Stimulated activated CD4-positive, alpha-beta T cell treated with anti-CD3 and anti-CD28 coated beads, Interleukin-15, amount 100 ng/mL, for 24 hours (primary cell): ENCODE measurements around the gene THEMIS2.
"Not testable (repeated sequence)": the region's sequence is repeated elsewhere in the genome, so short reads cannot be mapped to it uniquely, and the experiment has no call there.

Experiments used
- DNase-seq: peaks from one replicate; pipeline ENCODE4 v3.0.0-alpha.2; 2020

THEMIS2 gene

GRCh38 chr1:27872059-27872801, at the start of gene THEMIS2:
TSS of gene THEMIS2 (plus strand) at chr1:27872544. CDS start at chr1:27872572, 28 bp downstream.
- DNase-seq = peak; percentile 89

- no peak for DNase-seq
Observed at GRCh38 chr1:27823784-27824183, 48.6 kb upstream of the THEMIS2 start.

DNA sequence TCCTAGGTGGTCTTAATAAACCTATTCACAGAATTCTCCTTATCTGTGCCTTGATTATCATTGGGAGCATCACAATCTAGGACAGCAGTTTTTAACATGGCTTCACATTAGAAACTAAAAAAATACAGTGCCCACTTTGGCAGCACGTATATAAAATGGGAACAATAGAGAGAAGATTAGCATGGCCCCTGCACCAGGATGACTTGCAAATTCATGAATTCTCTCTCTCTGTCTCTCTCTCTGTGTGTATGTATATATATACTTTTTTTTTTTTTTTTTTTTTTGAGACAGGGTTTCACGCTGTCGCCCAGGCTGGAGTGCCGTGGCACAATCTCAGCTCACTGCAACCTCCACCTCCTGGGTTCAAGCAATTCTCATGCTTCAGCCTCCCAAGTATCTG, 47.9 kb upstream of the THEMIS2 start:
- no peak for DNase-seq

DNA sequence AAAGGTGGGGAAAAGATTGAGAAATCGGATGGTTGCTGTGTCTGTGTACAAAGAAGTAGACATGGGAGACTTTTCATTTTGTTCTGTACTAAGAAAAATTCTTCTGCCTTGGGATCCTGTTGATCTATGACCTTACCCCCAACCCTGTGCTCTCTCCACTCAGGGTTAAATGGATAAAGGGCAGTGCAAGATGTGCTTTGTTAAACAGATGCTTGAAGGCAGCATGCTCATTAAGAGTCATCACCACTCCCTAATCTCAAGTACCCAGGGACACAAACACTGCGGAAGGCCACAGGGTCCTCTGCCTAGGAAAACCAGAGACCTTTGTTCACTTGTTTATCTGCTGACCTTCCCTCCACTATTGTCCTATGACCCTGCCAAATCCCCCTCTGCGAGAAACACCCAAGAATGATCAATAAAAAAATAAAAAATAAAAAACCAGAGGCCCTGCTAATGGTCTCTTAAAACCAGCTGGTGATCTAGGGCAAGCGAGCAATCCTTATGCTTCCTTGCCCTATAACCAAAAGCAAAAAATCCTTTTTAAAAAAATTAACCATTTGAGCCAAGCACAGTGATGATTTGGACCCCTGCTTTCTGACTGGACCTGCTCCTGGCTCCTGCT, 42.9 kb upstream of the THEMIS2 start:
- DNase-seq = not testable (repeated sequence)

- DNase-seq = peak; percentile 95
Observed at GRCh38 chr1:27830621-27831440, 41.5 kb upstream of the THEMIS2 start, which contains the start of gene PPP1R8. TSS of gene PPP1R8 (plus strand) at chr1:27830782. CDS start at chr1:27830836, 54 bp downstream.

- DNase-seq = no peak
Observed at GRCh38 chr1:27831568-27832410, 40.6 kb upstream of the THEMIS2 start.

DNA sequence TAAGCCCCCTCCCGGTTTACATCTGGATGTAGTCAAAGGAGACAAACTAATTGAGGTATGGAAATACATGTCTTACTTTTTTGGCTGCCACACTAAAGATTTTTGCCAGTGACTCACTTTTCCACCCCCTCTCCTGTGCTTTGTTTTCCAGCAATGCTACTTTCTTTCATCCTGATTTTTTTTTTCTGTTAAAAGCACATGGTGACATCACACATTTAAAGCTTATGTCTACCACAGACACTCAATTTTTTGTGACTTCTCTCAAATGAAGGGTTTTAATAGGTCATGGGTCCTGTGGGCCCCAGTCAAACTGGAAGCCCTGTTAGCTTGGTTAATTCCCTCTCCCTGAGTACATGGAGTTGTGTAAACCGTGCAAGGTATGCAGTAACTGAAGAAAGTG, 39.6 kb upstream of the THEMIS2 start:
- DNase-seq = no peak

- DNase-seq = no peak
Observed at GRCh38 chr1:27833470-27833869, 38.9 kb upstream of the THEMIS2 start.

GRCh38 chr1:27835046-27835445, 37.3 kb upstream of the THEMIS2 start:
- no peak for DNase-seq

GRCh38 chr1:27835501-27835900, 36.8 kb upstream of the THEMIS2 start:
- no peak for DNase-seq

- DNase-seq = no peak
Observed at GRCh38 chr1:27849951-27850350, 22.4 kb upstream of the THEMIS2 start.

- DNase-seq = no peak
Observed at GRCh38 chr1:27855085-27855484, 17.3 kb upstream of the THEMIS2 start.

DNA sequence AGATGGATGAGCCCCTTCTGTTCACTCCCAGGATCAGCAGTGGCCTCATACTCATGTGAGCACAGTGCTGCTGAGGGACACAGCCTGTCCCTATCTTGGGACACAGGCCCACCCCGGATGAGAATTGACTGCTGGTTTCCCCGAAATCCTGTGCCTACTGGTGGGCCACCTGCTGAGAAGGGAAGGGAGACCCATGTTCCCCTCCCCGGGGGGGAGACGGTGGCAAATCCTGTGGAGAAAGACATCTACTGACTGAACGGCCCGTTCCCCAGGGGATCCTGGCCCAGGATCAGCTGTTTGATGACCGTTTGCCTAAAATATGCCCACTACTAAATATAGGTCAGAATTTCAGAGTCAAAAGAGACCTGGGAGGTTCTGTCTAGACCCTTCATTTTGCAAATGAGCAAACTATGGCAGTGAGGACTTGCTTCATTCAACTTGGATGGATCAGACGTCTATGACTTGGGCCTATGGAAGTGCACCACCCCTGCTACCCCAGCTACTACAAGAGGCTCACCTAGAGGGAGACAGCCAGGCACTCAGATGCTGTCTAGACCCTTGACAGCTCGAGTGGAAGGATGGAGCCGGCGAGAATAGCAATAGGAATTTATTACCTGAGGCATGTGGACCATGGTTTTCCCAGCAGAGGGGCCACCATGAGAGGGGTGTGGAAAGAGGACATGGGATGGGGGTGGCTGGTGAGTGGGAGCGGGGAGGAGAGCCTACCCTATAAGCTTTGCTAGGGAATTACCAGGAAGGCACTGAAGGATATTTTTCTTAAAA, 15.6 kb upstream of the THEMIS2 start:
- DNase-seq = no peak

DNA sequence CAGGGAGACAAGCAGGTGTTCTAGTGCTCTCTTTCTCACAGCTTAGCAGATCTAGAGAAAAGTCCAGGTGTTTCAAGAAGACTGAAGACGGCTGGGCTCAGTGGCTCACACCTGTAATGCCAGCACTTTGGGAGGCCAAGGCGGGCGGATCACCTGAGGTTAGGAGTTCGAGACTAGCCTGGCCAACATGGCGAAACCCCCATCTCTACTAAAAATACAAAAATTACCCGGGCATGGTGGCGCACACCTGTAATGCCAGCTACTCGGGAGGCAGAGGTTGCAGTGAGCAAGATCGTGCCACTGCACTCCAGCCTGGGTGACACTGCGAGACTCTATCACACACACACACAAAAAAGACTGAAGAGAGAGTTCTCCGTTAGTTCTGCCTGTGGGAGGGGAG, 14.8 kb upstream of the THEMIS2 start:
- DNase-seq = not testable (repeated sequence)

- peak; percentile 86 for DNase-seq
Observed at GRCh38 chr1:27858072-27858948, 14.0 kb upstream of the THEMIS2 start.

DNA sequence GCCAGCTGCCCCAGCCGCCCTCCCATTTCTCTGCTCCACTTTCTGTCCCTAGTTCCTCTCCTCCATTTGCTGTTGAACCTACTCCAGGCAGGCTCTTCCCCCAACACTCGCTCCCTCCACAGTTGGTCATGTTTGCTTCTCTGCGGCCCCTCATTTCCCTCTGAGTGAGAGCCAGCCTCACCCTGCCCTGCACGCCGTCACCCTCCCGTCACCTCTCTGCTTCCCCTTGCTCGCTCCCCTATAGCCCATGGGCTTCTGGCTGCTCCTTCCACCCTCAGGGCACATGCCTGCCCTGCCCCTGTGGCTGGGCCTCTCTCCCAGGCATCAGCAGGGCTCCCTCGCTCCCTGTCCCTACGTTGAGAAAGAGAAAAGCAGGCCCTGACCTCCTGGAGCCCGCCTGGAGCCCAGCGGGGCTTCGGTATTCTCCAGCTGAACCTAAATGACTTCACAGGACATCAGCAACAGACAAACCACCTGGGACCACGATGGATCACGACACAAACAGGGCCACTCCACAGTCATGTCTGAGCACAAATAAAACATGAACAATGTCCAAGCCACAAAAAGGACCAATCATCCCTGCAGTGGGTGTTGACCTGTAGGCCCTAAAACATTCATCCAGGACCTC, 13.3 kb upstream of the THEMIS2 start:
- DNase-seq = no peak

GRCh38 chr1:27861436-27861835, 10.9 kb upstream of the THEMIS2 start:
- no peak for DNase-seq

- DNase-seq = no peak
Observed at GRCh38 chr1:27862004-27862403, 10.3 kb upstream of the THEMIS2 start.

GRCh38 chr1:27862671-27863537, 9.4 kb upstream of the THEMIS2 start:
- DNase-seq = no peak
